Ovary (tissue), 3 donors: ENCODE data around the gene HAPLN2.

Source experiments
- POLR2A ChIP-seq: fragments of 450-650 bp; IDR thresholded peaks from one replicate; pipeline ENCODE4 v1.6.1; 2017; ENCODE audit warnings: antibody characterized with exemption, mild to moderate bottlenecking, moderate library complexity
- TF ChIP-seq, protein P1 (sequence below), 3 donors: fragments of 450-650 bp in 2 of 3; fragments of 200-600 bp in 1 of 3; IDR thresholded peaks; one replicate each; pipeline versions ENCODE4 v1.5.1 to v1.8.0; 2016 to 2022; ENCODE audit warnings: antibody characterized with exemption in 3 of 3, mild to moderate bottlenecking in 1 of 3
- donor health status: DM: no; HTN: no; CAD: no.

DNA sequence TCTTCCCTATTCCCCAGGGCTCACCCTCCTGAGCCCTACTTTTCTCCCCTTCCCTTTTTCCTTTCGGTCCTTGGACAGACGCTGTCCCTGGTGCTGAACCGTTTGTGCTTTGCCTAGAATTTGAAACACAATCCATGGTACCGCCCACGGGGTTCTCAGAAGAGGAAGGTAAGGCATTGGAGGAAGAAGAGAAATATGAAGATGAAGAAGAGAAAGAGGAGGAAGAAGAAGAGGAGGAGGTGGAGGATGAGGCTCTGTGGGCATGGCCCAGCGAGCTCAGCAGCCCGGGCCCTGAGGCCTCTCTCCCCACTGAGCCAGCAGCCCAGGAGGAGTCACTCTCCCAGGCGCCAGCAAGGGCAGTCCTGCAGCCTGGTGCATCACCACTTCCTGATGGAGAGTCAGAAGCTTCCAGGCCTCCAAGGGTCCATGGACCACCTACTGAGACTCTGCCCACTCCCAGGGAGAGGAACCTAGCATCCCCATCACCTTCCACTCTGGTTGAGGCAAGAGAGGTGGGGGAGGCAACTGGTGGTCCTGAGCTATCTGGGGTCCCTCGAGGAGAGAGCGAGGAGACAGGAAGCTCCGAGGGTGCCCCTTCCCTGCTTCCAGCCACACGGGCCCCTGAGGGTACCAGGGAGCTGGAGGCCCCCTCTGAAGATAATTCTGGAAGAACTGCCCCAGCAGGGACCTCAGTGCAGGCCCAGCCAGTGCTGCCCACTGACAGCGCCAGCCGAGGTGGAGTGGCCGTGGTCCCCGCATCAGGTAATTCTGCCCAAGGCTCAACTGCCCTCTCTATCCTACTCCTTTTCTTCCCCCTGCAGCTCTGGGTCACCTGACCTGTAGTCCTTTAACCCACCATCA is 33.1 kb downstream of the HAPLN2 start:
- TF ChIP-seq, protein P1, sequence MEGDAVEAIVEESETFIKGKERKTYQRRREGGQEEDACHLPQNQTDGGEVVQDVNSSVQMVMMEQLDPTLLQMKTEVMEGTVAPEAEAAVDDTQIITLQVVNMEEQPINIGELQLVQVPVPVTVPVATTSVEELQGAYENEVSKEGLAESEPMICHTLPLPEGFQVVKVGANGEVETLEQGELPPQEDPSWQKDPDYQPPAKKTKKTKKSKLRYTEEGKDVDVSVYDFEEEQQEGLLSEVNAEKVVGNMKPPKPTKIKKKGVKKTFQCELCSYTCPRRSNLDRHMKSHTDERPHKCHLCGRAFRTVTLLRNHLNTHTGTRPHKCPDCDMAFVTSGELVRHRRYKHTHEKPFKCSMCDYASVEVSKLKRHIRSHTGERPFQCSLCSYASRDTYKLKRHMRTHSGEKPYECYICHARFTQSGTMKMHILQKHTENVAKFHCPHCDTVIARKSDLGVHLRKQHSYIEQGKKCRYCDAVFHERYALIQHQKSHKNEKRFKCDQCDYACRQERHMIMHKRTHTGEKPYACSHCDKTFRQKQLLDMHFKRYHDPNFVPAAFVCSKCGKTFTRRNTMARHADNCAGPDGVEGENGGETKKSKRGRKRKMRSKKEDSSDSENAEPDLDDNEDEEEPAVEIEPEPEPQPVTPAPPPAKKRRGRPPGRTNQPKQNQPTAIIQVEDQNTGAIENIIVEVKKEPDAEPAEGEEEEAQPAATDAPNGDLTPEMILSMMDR (IDR thresholded peaks at IDR 0.05), result no peak
- no peak for TF ChIP-seq POLR2A
